GM19397 (cell line): Measurements from ENCODE around the gene SLITRK1.

ENCODE experiments used
- ATAC-seq: cut with Tn5 transposase; IDR thresholded peaks from one replicate; pipeline ENCODE4 v1.9.1; 2021; ENCODE audit warnings: mild to moderate bottlenecking, moderate library complexity; ENCODE audit not compliant: unreplicated experiment

SLITRK1 gene

GRCh38 chr13:83881917-83882605 lies at the start of gene SLITRK1:
Gene SLITRK1 (minus strand): TSS chr13:83882474. CDS start chr13:83881507, 967 bp downstream.
- ATAC-seq, result no peak

GRCh38 chr13:83929157-83929556 lies 46.9 kb upstream of the SLITRK1 start:
- ATAC-seq, result no peak

- ATAC-seq, result no peak
Observed at GRCh38 chr13:83919775-83920174, 37.5 kb upstream of the SLITRK1 start.

- ATAC-seq, result no peak
Observed at GRCh38 chr13:83914368-83914767, 32.1 kb upstream of the SLITRK1 start.

GRCh38 chr13:83907196-83907989 lies 25.1 kb upstream of the SLITRK1 start:
- no peak for ATAC-seq

GRCh38 chr13:83906240-83906820 lies 24.1 kb upstream of the SLITRK1 start:
- ATAC-seq, result no peak

GRCh38 chr13:83905641-83906040 lies 23.4 kb upstream of the SLITRK1 start:
- ATAC-seq, result no peak

GRCh38 chr13:83895994-83896580 lies 13.8 kb upstream of the SLITRK1 start:
- ATAC-seq, result no peak

- ATAC-seq, result no peak
Observed at GRCh38 chr13:83890358-83890757, 8.1 kb upstream of the SLITRK1 start.

GRCh38 chr13:83884141-83884540 lies 1.9 kb upstream of the SLITRK1 start:
- no peak for ATAC-seq

GRCh38 chr13:83883061-83883523 lies 818 bp upstream of the SLITRK1 start:
- no peak for ATAC-seq

- no peak for ATAC-seq
Observed at GRCh38 chr13:83882606-83882959, 309 bp upstream of the SLITRK1 start.

- no peak for ATAC-seq
Observed at GRCh38 chr13:83881140-83881684, 1.1 kb downstream of the SLITRK1 start.

- no peak for ATAC-seq
Observed at GRCh38 chr13:83880275-83881139, 1.8 kb downstream of the SLITRK1 start.

GRCh38 chr13:83879431-83880171 lies 2.7 kb downstream of the SLITRK1 start:
- ATAC-seq, result no peak

GRCh38 chr13:83878691-83879430 lies 3.4 kb downstream of the SLITRK1 start:
- no peak for ATAC-seq

- no peak for ATAC-seq
Observed at GRCh38 chr13:83877651-83878355, 4.5 kb downstream of the SLITRK1 start.

- ATAC-seq, result no peak
Observed at GRCh38 chr13:83876546-83876945, 5.7 kb downstream of the SLITRK1 start.
